Measurements from ENCODE around the gene TIMM21.

Gene TIMM21

DNA sequence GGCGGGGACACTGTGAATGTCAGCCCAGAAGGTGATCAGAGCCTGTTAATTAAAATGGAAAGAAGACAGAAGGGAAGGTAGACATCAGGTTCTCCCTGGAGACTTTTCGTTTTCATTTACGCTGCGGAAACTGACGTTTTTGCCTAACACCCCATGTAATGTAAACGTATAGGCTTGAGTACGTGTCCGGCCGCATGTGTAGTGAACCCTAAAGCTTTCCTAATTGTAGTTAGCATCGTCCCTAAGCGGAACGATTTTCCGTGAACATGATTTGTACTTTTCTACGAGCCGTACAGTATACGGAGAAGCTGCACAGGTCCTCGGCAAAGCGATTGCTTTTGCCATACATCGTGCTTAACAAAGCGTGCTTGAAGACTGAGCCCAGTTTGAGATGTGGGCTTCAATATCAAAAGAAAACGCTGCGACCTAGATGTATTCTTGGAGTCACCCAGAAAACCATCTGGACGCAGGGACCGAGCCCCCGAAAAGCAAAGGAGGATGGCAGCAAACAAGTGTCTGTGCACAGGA, 284 bp downstream of the TIMM21 start:
- DNase-seq = no peak

GRCh38 chr18:74149878-74150277, 1.6 kb downstream of the TIMM21 start:
- no peak for DNase-seq

- no peak for DNase-seq
These were observed 3.9 kb downstream of the TIMM21 start for GRCh38 chr18:74152270-74152669.

DNA sequence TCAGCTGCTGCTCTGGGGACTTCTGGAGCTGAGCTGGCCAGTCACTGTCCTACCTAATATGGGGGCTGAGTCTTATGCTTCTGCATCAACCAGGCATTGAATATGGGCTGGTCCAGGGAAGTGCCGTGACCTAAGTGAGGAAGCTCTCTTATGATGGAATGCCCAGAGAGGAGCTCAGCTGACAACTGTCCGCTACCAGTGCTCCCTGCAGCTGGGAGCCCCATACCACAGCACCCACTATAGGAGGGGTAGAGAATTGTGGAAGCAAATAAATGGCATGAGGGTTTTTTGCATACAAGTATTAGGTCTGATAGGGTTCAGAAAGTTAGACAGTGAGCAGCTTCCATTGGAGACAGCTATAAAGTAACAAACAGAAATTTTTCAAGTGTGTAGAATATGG, 4.5 kb downstream of the TIMM21 start:
- no peak for DNase-seq

DNA sequence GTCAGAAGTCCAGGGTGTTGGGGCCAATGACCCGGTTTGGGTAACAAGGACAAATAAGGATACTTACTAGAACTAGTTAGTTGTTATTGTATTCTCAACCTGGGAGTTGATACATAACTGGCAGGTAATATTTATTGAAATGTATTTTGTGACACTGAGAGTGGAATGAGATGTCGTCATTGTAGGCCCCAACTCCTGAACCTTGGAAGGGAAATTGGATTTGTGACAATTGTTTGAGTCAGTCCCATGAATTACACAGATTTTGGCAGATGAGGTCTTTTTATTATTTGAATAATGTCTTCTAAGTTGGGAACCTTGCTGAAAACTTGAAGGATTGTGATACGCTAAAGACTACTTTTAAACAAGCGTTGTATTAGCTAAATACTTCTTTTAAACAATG, 5.1 kb downstream of the TIMM21 start:
- no peak for DNase-seq

GRCh38 chr18:74153793-74154192, 5.5 kb downstream of the TIMM21 start:
- DNase-seq = no peak

- no peak for DNase-seq
These were observed 6.4 kb downstream of the TIMM21 start for GRCh38 chr18:74154716-74155115.

DNA sequence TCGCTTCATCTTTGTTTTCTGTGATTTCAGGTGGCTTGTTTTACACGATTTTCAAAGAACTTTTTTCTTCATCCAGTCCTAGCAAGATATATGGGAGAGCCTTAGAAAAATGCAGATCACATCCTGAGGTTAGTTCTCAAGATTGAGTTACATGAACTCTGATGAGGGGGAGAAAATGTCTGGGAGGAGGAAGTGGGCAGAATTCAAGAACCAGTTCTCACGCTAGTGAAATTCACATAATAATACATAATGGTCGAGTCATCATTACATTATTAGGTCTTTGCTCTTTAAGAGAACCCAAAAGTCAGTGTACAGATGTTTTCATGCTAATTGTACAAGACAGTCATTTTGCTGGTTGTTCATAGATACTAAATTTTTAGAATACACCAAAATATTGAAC, 7.0 kb downstream of the TIMM21 start:
- DNase-seq = no peak

- DNase-seq = no peak
These were observed 14.8 kb downstream of the TIMM21 start for GRCh38 chr18:74163019-74163660.

- DNase-seq = no peak
These were observed 18.1 kb downstream of the TIMM21 start for GRCh38 chr18:74166386-74166785.

GRCh38 chr18:74171910-74172606, 23.7 kb downstream of the TIMM21 start:
- no peak for DNase-seq

DNA sequence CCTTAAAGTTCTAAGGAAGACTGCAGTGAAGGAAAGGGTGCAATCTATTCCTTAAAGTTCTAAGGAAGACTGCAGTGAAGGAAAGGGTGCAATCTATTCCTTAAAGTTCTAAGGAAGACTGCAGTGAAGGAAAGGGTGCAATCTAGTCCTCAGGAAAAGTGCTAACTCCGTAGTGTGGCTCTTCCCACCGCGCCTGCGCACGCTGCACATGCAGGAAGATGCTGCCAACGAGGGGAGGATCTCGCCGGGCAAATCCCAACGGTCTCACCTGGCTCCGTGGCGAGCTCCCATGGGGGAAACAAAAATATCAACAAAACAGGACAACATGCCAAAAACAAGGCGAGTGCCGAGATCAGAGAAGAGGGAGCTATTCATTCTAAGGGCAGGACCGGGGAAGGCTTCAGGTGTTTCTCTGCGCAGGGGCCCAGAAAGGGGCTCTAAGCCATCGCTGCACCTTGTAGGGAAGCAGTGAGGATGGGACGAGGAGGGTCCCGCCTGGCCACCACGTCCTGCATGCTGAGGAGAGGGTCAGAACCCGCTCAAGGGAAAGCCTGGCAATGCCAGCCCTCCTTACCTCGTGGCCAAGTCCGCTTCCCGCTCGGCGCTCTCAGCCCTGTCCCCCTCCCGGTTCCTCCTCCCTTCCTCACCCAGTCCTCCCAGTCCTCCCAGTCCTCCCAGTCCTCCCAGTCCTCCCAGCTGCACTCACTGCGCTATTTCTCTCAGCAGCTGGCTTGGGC, 24.5 kb downstream of the TIMM21 start:
- no peak for DNase-seq

DNA sequence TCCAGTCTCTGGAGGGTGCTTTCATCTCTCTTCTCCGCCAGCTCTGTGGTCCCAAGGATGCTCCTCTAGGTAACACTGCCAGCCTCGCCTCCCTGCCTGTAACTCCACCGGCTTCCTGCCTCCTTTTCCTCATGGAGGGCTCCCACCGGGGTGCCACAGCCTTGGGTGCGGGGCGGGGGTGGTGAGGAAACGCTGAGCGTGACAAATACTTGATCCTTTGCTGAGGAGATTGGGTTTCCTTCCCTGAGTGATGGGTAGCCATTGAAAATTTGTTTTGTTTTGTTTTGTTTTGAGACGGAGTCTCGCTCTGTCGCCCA, 25.1 kb downstream of the TIMM21 start:
- no peak for DNase-seq

DNA sequence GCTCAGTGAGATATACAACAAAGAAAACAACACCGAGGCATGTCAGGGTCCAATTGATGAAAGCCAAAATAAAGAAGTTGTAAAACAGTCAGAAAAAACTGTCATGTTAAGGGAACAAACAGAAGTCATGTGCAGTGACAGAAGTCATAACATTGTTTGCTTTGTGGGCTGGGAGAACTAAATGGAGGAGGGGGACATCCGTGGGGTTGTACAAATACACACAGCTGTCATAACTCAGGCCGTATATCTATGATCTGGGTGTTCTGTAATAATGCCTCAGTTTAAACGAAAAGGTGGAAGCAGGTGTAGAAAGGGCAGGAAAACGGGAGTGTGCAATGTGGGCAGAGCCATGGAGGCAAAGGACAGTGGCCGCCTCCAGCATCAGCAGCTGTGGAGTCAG, 27.3 kb downstream of the TIMM21 start:
- DNase-seq = no peak

DNA sequence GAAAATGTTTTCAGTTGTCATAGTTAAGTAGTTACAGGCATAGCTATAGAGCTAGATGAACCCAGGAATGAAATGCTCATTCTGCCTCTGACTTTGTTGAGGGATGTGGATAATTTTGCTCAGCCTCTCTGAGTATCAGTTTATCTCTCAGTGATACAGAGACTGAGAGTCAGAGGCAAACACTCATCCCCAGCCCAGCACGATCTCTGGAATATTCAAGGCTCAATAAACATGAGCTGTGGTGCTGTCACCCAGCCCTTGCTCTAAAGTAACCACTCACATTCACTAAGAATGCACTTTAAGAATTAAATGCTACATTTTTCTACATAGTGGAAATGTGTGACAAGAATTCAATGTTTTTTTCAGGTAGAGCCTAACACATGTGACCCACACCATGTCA, 30.6 kb downstream of the TIMM21 start:
- no peak for DNase-seq

DNA sequence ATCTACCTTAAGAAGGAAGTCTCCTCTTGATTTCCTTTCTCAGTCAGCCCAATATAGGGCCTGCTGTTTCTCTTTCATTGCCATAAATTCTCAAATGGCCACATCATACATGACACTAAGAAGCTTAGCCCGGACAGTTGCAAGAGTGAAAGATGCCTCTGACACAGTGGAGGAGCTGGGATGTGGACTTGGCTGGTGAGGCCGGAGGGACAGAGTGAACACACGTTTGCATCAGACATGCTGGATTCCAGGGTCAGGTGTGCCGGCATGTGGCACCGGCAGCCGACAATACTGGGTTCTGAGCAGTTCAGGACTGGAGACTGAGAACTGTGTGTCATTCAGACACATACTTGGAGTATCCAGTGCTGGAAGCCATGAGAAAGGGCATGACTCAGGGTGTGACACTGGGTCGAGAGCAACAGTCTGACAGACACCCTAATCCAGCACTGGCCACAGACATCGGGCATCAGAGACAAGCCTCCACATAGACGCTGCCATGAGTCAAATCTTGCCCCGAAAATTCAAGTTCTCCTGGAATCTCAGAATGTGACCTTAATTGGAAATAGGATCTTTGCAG, 31.4 kb downstream of the TIMM21 start:
- no peak for DNase-seq

GRCh38 chr18:74182335-74182734, 34.0 kb downstream of the TIMM21 start:
- no peak for DNase-seq

- no peak for DNase-seq
These were observed 34.8 kb downstream of the TIMM21 start for GRCh38 chr18:74183130-74183529.

- no peak for DNase-seq
These were observed 36.6 kb downstream of the TIMM21 start for GRCh38 chr18:74184875-74185274.

DNA sequence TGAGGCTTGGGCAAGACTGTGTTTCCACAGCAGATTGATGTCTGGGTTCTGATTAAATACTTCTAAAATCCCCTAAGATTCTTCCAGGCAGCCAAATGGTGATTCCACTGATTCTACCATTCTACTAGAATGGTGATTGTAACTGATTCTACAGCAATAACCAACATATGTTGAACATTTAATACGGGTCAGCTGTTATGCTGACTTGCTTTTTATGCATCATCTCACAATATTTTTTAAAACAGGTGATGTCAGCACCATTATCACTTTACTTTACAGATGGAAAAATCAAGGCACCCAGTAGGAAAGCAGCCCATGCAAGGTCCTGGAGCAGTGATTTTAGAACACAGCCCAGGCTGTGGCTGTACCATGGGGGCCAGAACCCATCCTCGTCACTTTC, 37.5 kb downstream of the TIMM21 start:
- DNase-seq = no peak

- no peak for DNase-seq
These were observed 38.3 kb downstream of the TIMM21 start for GRCh38 chr18:74186661-74187060.

- no peak for DNase-seq
These were observed 41.8 kb downstream of the TIMM21 start for GRCh38 chr18:74190086-74190485.

DNA sequence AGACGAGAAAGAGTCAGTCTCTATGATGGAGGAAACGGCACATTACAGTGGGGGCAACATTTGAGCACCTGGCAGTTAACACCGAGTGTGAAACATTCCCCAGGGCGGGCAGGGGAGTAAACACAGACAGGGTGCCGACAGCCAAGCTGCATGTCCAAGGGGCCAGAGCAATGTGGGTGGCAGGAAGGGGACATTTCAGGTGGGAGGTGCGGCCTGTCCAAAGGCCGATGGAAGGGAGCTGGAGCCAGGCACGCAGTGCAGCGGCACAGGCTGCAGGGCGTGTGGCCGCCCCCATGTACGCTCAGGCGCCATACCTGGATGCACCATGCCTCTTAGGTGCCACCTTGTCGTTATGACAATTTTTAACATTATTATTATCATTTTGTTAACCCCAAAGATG, 43.3 kb downstream of the TIMM21 start:
- no peak for DNase-seq

DNA sequence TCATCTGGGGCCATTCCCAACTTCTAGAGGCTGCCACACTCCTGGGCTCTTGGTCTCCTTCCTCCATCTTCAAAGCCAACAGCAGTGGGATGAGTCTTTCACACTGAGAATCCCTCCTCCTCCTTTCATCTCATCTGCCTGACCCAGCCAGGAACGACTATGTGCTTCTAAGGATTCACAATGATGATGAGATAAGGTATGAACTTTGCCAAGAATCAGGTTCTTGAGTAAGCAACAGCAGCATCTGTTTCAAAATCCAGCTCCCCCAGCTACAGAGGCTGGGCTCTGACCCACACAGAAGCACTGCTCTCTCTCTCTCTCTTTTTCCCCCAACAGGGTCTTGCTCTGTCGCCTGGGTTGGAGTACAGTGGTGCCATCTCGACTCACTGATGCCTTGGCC, 46.4 kb downstream of the TIMM21 start:
- no peak for DNase-seq
